Measurements from ENCODE around the gene AIM2. TPM values are rescaled to one million over a fixed set of nuclear protein-coding genes. Genes with fewer than 3 reads are reported as not detected.

AIM2 gene
- total and polyA plus RNA-seq, 4 donors: 0.28 to 0.42 (median 0.31) TPM

DNA sequence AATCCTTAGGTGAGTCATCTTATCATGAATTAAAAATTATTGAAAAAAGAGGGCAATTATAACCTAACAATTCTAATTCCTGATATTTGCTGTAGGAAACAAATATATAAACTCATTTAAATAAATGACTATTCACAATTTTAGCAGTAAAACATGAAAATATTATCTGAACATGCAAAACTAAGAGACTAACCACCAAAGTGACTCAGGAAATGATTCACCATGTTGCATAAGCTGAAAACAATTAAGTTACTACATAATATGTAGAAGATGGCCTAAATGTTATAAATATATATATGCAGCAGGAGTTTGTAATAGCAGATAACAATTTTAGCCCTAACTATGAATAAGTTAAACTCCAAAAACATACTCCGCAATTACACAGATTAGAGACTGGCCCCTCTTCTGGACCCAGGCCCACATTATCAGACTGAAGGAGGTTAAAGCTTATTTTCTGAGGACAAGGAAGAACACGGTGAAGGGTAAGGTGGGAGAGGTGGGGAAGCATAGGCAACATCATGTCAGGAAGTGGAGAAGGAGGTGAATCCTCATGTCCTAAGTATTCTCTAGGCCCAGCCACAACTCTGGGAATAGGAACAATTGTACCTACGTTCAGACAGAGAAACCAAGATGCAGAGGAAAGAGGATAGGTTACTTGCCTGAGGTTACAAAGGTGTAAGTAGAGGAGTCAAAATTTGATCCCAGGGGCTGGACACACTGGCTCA, 15.6 kb upstream of the AIM2 start:
- no peaks in the 10 kb centered on the region for H3K36me3 ChIP-seq (ENCODE audit: control insufficient read depth in 4 of 4, insufficient read depth in 3 of 4, low read depth in 1 of 4, low read length in 3 of 4)
- no peak overlapping the region for H3K9ac ChIP-seq (ENCODE audit: low read depth in 1 of 2, low read length in 2 of 2)
- TF ChIP-seq NR2F2 (IDR thresholded peaks at IDR 0.05): no peak
- TF ChIP-seq FOXA2 (IDR thresholded peaks at IDR 0.05): no peak
- no peak for TF ChIP-seq EGR1 (IDR thresholded peaks at IDR 0.05; ENCODE audit: low read depth in 2 of 2)
- TF ChIP-seq, protein P1, sequence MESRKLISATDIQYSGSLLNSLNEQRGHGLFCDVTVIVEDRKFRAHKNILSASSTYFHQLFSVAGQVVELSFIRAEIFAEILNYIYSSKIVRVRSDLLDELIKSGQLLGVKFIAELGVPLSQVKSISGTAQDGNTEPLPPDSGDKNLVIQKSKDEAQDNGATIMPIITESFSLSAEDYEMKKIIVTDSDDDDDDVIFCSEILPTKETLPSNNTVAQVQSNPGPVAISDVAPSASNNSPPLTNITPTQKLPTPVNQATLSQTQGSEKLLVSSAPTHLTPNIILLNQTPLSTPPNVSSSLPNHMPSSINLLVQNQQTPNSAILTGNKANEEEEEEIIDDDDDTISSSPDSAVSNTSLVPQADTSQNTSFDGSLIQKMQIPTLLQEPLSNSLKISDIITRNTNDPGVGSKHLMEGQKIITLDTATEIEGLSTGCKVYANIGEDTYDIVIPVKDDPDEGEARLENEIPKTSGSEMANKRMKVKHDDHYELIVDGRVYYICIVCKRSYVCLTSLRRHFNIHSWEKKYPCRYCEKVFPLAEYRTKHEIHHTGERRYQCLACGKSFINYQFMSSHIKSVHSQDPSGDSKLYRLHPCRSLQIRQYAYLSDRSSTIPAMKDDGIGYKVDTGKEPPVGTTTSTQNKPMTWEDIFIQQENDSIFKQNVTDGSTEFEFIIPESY (IDR thresholded peaks at IDR 0.05): no peak
- no peak for TF ChIP-seq RXRA (IDR thresholded peaks at IDR 0.05)
- TF ChIP-seq GABPA (IDR thresholded peaks at IDR 0.05 in 1 of 2, conservative IDR thresholded peaks at IDR 0.05 in 1 of 2): no peak
- TF ChIP-seq, protein P2, sequence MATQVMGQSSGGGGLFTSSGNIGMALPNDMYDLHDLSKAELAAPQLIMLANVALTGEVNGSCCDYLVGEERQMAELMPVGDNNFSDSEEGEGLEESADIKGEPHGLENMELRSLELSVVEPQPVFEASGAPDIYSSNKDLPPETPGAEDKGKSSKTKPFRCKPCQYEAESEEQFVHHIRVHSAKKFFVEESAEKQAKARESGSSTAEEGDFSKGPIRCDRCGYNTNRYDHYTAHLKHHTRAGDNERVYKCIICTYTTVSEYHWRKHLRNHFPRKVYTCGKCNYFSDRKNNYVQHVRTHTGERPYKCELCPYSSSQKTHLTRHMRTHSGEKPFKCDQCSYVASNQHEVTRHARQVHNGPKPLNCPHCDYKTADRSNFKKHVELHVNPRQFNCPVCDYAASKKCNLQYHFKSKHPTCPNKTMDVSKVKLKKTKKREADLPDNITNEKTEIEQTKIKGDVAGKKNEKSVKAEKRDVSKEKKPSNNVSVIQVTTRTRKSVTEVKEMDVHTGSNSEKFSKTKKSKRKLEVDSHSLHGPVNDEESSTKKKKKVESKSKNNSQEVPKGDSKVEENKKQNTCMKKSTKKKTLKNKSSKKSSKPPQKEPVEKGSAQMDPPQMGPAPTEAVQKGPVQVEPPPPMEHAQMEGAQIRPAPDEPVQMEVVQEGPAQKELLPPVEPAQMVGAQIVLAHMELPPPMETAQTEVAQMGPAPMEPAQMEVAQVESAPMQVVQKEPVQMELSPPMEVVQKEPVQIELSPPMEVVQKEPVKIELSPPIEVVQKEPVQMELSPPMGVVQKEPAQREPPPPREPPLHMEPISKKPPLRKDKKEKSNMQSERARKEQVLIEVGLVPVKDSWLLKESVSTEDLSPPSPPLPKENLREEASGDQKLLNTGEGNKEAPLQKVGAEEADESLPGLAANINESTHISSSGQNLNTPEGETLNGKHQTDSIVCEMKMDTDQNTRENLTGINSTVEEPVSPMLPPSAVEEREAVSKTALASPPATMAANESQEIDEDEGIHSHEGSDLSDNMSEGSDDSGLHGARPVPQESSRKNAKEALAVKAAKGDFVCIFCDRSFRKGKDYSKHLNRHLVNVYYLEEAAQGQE (IDR thresholded peaks at IDR 0.05): no peak
- TF ChIP-seq FOXA1 (IDR thresholded peaks at IDR 0.05): no peak
- no peak for TF ChIP-seq TAF1 (conservative IDR thresholded peaks at IDR 0.05)
- no peak for TF ChIP-seq HNF4A (conservative IDR thresholded peaks at IDR 0.05)
- TF ChIP-seq, protein P3, sequence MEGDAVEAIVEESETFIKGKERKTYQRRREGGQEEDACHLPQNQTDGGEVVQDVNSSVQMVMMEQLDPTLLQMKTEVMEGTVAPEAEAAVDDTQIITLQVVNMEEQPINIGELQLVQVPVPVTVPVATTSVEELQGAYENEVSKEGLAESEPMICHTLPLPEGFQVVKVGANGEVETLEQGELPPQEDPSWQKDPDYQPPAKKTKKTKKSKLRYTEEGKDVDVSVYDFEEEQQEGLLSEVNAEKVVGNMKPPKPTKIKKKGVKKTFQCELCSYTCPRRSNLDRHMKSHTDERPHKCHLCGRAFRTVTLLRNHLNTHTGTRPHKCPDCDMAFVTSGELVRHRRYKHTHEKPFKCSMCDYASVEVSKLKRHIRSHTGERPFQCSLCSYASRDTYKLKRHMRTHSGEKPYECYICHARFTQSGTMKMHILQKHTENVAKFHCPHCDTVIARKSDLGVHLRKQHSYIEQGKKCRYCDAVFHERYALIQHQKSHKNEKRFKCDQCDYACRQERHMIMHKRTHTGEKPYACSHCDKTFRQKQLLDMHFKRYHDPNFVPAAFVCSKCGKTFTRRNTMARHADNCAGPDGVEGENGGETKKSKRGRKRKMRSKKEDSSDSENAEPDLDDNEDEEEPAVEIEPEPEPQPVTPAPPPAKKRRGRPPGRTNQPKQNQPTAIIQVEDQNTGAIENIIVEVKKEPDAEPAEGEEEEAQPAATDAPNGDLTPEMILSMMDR (IDR thresholded peaks at IDR 0.05; ENCODE audit: low read depth, low read length, missing input control): no peak
- TF ChIP-seq, protein P4, sequence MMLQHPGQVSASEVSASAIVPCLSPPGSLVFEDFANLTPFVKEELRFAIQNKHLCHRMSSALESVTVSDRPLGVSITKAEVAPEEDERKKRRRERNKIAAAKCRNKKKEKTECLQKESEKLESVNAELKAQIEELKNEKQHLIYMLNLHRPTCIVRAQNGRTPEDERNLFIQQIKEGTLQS (IDR thresholded peaks at IDR 0.05): no peak
- TF ChIP-seq, protein P5, sequence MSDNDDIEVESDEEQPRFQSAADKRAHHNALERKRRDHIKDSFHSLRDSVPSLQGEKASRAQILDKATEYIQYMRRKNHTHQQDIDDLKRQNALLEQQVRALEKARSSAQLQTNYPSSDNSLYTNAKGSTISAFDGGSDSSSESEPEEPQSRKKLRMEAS (IDR thresholded peaks at IDR 0.05): no peak
- H3K27me3 ChIP-seq (ENCODE audit: control insufficient read depth in 4 of 4, insufficient read depth in 4 of 4, low read length in 3 of 4): no peaks in the 10 kb centered on the region
- no peaks in the 10 kb centered on the region for H3K9me3 ChIP-seq (ENCODE audit: control insufficient read depth in 4 of 4, low read length in 3 of 4)
- no peak overlapping the region for H3K27ac ChIP-seq (ENCODE audit: low read depth in 1 of 2, low read length in 2 of 2)
- no peak for DNase-seq (ENCODE audit: low spot score)
- no peak overlapping the region for H3K4me3 ChIP-seq (ENCODE audit: low read depth in 1 of 3, low read length in 3 of 3)
- WGBS: 60% methylated on average over 3 of the region's 3 CpGs
- H3K4me1 ChIP-seq (ENCODE audit: control insufficient read depth in 4 of 4, insufficient read depth in 4 of 4, low read length in 3 of 4): no peaks in the 10 kb centered on the region

DNA sequence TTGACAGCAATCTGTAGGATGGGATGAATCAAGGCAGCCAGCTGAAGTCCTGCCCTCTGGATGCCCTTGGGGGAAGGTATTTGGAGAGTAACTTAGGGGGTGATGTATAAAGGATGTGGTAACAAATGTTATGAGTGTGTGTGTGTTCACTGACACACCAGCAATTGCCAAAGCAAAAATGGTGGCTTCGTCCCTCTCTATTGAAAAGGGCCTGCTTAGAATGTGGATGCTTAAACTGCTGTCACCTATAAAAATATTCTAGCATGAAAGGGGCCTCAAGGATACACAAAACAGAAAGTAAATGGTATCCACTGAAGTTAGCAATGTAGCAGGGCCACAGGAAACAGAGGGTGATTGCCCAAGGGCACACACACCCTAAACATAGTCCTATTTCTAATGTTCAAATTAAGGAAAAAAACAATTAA, 15.1 kb upstream of the AIM2 start:
- Histone ChIP-seq H3K4me3 (ENCODE audit: low read depth in 1 of 3, low read length in 3 of 3) (no peak overlapping the region), H3K9me3 (ENCODE audit: control insufficient read depth in 4 of 4, low read length in 3 of 4) (no peaks in the 10 kb centered on the region), H3K9ac (ENCODE audit: low read depth in 1 of 2, low read length in 2 of 2) (no peak overlapping the region), H3K36me3 (ENCODE audit: control insufficient read depth in 4 of 4, insufficient read depth in 3 of 4, low read depth in 1 of 4, low read length in 3 of 4) (no peaks in the 10 kb centered on the region), H3K27me3 (ENCODE audit: control insufficient read depth in 4 of 4, insufficient read depth in 4 of 4, low read length in 3 of 4) (no peaks in the 10 kb centered on the region), H3K4me1 (ENCODE audit: control insufficient read depth in 4 of 4, insufficient read depth in 4 of 4, low read length in 3 of 4) (no peaks in the 10 kb centered on the region), H3K27ac (ENCODE audit: low read depth in 1 of 2, low read length in 2 of 2) (no peak overlapping the region)
- TF ChIP-seq, protein P4 (IDR thresholded peaks at IDR 0.05): no peak
- no peak for TF ChIP-seq HNF4G (IDR thresholded peaks at IDR 0.05)
- no peak for TF ChIP-seq SP1 (IDR thresholded peaks at IDR 0.05)
- 80% methylated on average over 1 of the region's 1 CpG for WGBS
- no peak for DNase-seq (ENCODE audit: low spot score)

Measured in liver (tissue), 9 donors.